Astrocyte (in vitro differentiated cells and primary cell): ENCODE measurements around the gene CPNE1. TPM values are rescaled to one million over a fixed set of nuclear protein-coding genes. Genes with fewer than 3 reads are reported as not detected.

Experiments used
- DNase-seq: peaks from one replicate; pipeline ENCODE4 v3.0.0-alpha.2; 2010; ENCODE audit warnings: low read depth
- FAIRE-seq: peaks from 2 replicates; lab custom pipeline; 2011; peaks lifted over from hg19 to GRCh38; lab: Jason Lieb, UNC
- H2AFZ ChIP-seq: 2 replicates; pipeline ENCODE4 v1.6.0; 2012; ENCODE audit warnings: low read depth, low read length, inconsistent platforms
- H3K27ac ChIP-seq: 2 replicates; pipeline ENCODE4 v1.5.1; 2011; ENCODE audit warnings: low read depth, low read length, inconsistent platforms
- H3K27me3 ChIP-seq: 2 replicates; pipeline ENCODE4 v1.6.0; 2011; ENCODE audit warnings: low read length, inconsistent platforms; ENCODE audit not compliant: insufficient read depth
- H3K36me3 ChIP-seq: 2 replicates; pipeline ENCODE4 v1.5.1; 2011; ENCODE audit warnings: low read length, inconsistent platforms; ENCODE audit not compliant: insufficient read depth
- H3K4me1 ChIP-seq: 2 replicates; pipeline ENCODE4 v1.5.1; 2011; ENCODE audit warnings: low read length, inconsistent platforms; ENCODE audit not compliant: insufficient read depth
- H3K4me2 ChIP-seq: 2 replicates; pipeline ENCODE4 v1.6.0; 2012; ENCODE audit warnings: low read length, inconsistent platforms
- H3K4me3 ChIP-seq: 2 replicates; pipeline ENCODE4 v1.5.1; 2011; ENCODE audit warnings: low read depth, mild to moderate bottlenecking, low read length, inconsistent platforms; ENCODE audit not compliant: insufficient read depth
- H3K79me2 ChIP-seq: 2 replicates; pipeline ENCODE4 v1.6.0; 2012; ENCODE audit warnings: mild to moderate bottlenecking, low read length, inconsistent platforms; ENCODE audit not compliant: insufficient read depth
- H3K9ac ChIP-seq: 2 replicates; pipeline ENCODE4 v1.6.0; 2012; ENCODE audit warnings: mild to moderate bottlenecking, low read length, inconsistent platforms
- H3K9me3 ChIP-seq: 2 replicates; pipeline ENCODE4 v1.5.1; 2012; ENCODE audit warnings: low read depth, mild to moderate bottlenecking, low read length, inconsistent platforms; ENCODE audit not compliant: insufficient read depth
- H4K20me1 ChIP-seq: 2 replicates; pipeline ENCODE4 v1.6.0; 2012; ENCODE audit warnings: low read length, inconsistent platforms; ENCODE audit not compliant: insufficient read depth
- H3K27ac Mint-ChIP-seq: one replicate; pipeline ENCODE4 v1.8.0; 2021; ENCODE audit warnings: mild to moderate bottlenecking, mixed read lengths; ENCODE audit not compliant: unreplicated experiment
- H3K27me3 Mint-ChIP-seq: one replicate; pipeline ENCODE4 v1.8.0; 2021; ENCODE audit warnings: low read depth, mixed read lengths; ENCODE audit not compliant: unreplicated experiment
- H3K36me3 Mint-ChIP-seq: one replicate; pipeline ENCODE4 v1.8.0; 2021; ENCODE audit warnings: low read depth, mixed read lengths; ENCODE audit not compliant: unreplicated experiment
- H3K4me1 Mint-ChIP-seq: one replicate; pipeline ENCODE4 v1.8.0; 2021; ENCODE audit warnings: low read depth, mixed read lengths; ENCODE audit not compliant: unreplicated experiment
- H3K4me3 Mint-ChIP-seq: one replicate; pipeline ENCODE4 v1.8.0; 2021; ENCODE audit warnings: mild to moderate bottlenecking, moderate library complexity, mixed read lengths; ENCODE audit not compliant: unreplicated experiment
- H3K9me3 Mint-ChIP-seq: one replicate; pipeline ENCODE4 v1.8.0; 2021; ENCODE audit warnings: mild to moderate bottlenecking, mixed read lengths; ENCODE audit not compliant: unreplicated experiment
- EZH2 ChIP-seq: IDR thresholded peaks from 2 replicates; pipeline ENCODE4 v1.6.1; 2012; ENCODE audit warnings: mild to moderate bottlenecking, low read length, inconsistent platforms; ENCODE audit not compliant: insufficient read depth
- total RNA-seq: library from RNA; stranded (reverse); gene quantifications from 2 replicates; pipeline ENCODE4 v1.2.1, GENCODE V29; 2021
- TF ChIP-seq, protein P1 (sequence below): IDR thresholded peaks from 2 replicates; pipeline ENCODE4 v1.5.1; 2011; ENCODE audit warnings: low read depth, mild to moderate bottlenecking, inconsistent platforms, low read length, moderate library complexity; ENCODE audit not compliant: insufficient read depth

The CPNE1 gene
- total RNA-seq, 1 donor from 2014 or later, result 194 TPM

DNA sequence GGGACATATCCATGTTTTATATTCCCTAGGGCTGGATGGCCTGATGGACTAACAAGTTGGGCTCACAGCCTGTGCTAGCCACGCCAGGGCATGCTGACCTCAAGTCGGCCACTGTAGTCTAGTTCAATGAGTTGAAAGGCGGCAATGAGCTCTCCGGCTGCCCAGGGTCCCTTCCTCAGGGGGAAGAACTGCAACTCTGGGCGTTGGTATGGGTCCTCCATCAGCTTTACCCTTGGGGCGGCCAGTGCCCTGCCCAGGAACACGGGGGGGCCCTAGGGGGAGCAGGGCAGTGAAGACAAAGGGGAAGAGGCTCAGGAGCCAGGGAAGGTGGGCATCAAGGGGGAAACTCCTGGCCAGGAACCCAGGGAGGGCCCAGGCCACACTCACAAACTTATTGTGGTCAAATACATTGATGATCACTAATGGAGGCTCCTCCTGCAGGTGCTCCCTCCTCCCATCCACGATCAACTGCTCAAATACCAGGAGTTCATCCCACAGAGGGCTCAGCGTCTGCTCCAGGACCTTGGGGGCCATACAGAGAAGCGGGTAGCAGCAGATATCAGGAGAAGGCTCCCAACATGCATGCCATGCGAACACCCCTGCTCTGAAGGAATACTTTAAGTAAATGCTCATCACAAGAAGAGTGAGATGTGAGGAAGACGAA, 81.8 kb downstream of the CPNE1 start:
- no peak for FAIRE-seq

GRCh38 chr20:35582131-35582530, 82.6 kb downstream of the CPNE1 start:
- Mint-ChIP-seq H3K27ac (no peak overlapping the region), H3K27me3 (peaks cover 2% of the 10 kb centered on the region), H3K4me3 (no peak overlapping the region), H3K4me1 (no peaks in the 10 kb centered on the region), H3K36me3 (peaks cover 2% of the 10 kb centered on the region), H3K9me3 (peaks cover 6% of the 10 kb centered on the region)
- DNase-seq (no peak), FAIRE-seq (no peak)
- H3K36me3 ChIP-seq, result no peaks in the 10 kb centered on the region
- no peak overlapping the region for H3K4me3 ChIP-seq
- no peaks in the 10 kb centered on the region for H3K4me1 ChIP-seq
- no peak overlapping the region for H2AFZ ChIP-seq
- H3K4me2 ChIP-seq, result no peak overlapping the region
- TF ChIP-seq, protein P1, sequence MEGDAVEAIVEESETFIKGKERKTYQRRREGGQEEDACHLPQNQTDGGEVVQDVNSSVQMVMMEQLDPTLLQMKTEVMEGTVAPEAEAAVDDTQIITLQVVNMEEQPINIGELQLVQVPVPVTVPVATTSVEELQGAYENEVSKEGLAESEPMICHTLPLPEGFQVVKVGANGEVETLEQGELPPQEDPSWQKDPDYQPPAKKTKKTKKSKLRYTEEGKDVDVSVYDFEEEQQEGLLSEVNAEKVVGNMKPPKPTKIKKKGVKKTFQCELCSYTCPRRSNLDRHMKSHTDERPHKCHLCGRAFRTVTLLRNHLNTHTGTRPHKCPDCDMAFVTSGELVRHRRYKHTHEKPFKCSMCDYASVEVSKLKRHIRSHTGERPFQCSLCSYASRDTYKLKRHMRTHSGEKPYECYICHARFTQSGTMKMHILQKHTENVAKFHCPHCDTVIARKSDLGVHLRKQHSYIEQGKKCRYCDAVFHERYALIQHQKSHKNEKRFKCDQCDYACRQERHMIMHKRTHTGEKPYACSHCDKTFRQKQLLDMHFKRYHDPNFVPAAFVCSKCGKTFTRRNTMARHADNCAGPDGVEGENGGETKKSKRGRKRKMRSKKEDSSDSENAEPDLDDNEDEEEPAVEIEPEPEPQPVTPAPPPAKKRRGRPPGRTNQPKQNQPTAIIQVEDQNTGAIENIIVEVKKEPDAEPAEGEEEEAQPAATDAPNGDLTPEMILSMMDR, result no peak
- TF ChIP-seq EZH2, result no peak
- H3K9ac ChIP-seq, result no peak overlapping the region
- H3K27me3 ChIP-seq, result peaks cover under 1% of the 10 kb centered on the region
- no peaks in the 10 kb centered on the region for H3K9me3 ChIP-seq
- H4K20me1 ChIP-seq, result no peaks in the 10 kb centered on the region
- no peak overlapping the region for H3K27ac ChIP-seq
- no peaks in the 10 kb centered on the region for H3K79me2 ChIP-seq

More for the DNA sequence above, 81.8 kb downstream of the CPNE1 start:
- no peak overlapping the region for H3K27ac Mint-ChIP-seq
- H3K36me3 Mint-ChIP-seq, result peaks cover 2% of the 10 kb centered on the region
- Histone ChIP-seq H3K9ac (no peak overlapping the region), H3K4me3 (no peak overlapping the region), H2AFZ (no peak overlapping the region), H3K9me3 (no peaks in the 10 kb centered on the region), H3K4me1 (no peaks in the 10 kb centered on the region), H3K36me3 (no peaks in the 10 kb centered on the region), H4K20me1 (no peaks in the 10 kb centered on the region), H3K79me2 (no peaks in the 10 kb centered on the region), H3K4me2 (no peak overlapping the region), H3K27ac (no peak overlapping the region), H3K27me3 (no peaks in the 10 kb centered on the region)
- H3K27me3 Mint-ChIP-seq, result peaks cover 2% of the 10 kb centered on the region
- no peak overlapping the region for H3K4me3 Mint-ChIP-seq
- DNase-seq, result no peak
- H3K9me3 Mint-ChIP-seq, result peaks cover 6% of the 10 kb centered on the region
- no peaks in the 10 kb centered on the region for H3K4me1 Mint-ChIP-seq
- TF ChIP-seq, protein P1, result no peak

GRCh38 chr20:35579196-35579595, 85.5 kb downstream of the CPNE1 start:
- DNase-seq (no peak), FAIRE-seq (no peak)
- Histone ChIP-seq H4K20me1 (no peaks in the 10 kb centered on the region), H3K9ac (no peak overlapping the region), H3K4me1 (no peaks in the 10 kb centered on the region), H3K4me3 (no peak overlapping the region), H2AFZ (no peak overlapping the region), H3K4me2 (no peak overlapping the region), H3K79me2 (no peaks in the 10 kb centered on the region), H3K36me3 (no peaks in the 10 kb centered on the region), H3K27me3 (peaks cover 5% of the 10 kb centered on the region), H3K9me3 (no peaks in the 10 kb centered on the region), H3K27ac (no peak overlapping the region)
- TF ChIP-seq, protein P1, result no peak
- no peak for TF ChIP-seq EZH2
- Mint-ChIP-seq H3K27me3 (peaks cover 15% of the 10 kb centered on the region), H3K27ac (no peak overlapping the region), H3K4me3 (no peak overlapping the region), H3K9me3 (peaks cover 6% of the 10 kb centered on the region), H3K36me3 (peaks cover 6% of the 10 kb centered on the region), H3K4me1 (no peaks in the 10 kb centered on the region)
